DOHH2 (cell line): ENCODE results near the gene GUCA2B.

ENCODE experiments used
- H3F3A ChIP-seq: fragments of 200-600 bp; sonication (generic), shearing (Covaris generic); 2 replicates; pipeline ENCODE4 v1.6.0; 2016; ENCODE audit warnings: antibody characterized with exemption, mild to moderate bottlenecking; ENCODE audit not compliant: control insufficient read depth, insufficient read depth
- H3K27ac ChIP-seq: fragments of 200-600 bp; sonication (generic); 2 replicates; pipeline ENCODE4 v1.5.1; 2014; ENCODE audit warnings: low read depth, mild to moderate bottlenecking, low read length, moderate library complexity
- H3K27me3 ChIP-seq: fragments of 200-600 bp; sonication (generic); 2 replicates; pipeline ENCODE4 v1.6.1; 2014; ENCODE audit warnings: mild to moderate bottlenecking, low read length, mixed read lengths; ENCODE audit not compliant: control insufficient read depth
- H3K36me3 ChIP-seq: fragments of 200-600 bp; sonication (generic); 2 replicates; pipeline ENCODE4 v1.6.1; 2014; ENCODE audit warnings: mild to moderate bottlenecking, low read length, moderate library complexity, mixed read lengths; ENCODE audit not compliant: control insufficient read depth
- H3K4me1 ChIP-seq: fragments of 200-600 bp; sonication (generic); 2 replicates; pipeline ENCODE4 v1.6.1; 2014; ENCODE audit warnings: mild to moderate bottlenecking, low read length, mixed read lengths; ENCODE audit not compliant: control insufficient read depth
- H3K4me2 ChIP-seq: fragments of 200-600 bp; sonication (generic); 2 replicates; pipeline ENCODE4 v1.6.0; 2014; ENCODE audit warnings: mild to moderate bottlenecking, low read length, moderate library complexity
- H3K4me3 ChIP-seq: fragments of 200-600 bp; sonication (generic); 2 replicates; pipeline ENCODE4 v1.5.1; 2014; ENCODE audit warnings: mild to moderate bottlenecking, low read length, mixed read lengths
- H3K79me2 ChIP-seq: fragments of 200-600 bp; sonication (generic); 2 replicates; pipeline ENCODE4 v1.6.1; 2014; ENCODE audit warnings: mild to moderate bottlenecking, low read length, mixed read lengths; ENCODE audit not compliant: control insufficient read depth
- H3K9me2 ChIP-seq: fragments of 200-600 bp; sonication (generic); replicated peaks from 2 replicates; pipeline ENCODE4 v1.6.1; 2014; ENCODE audit warnings: mild to moderate bottlenecking, low read length, mixed read lengths; ENCODE audit not compliant: control insufficient read depth
- H3K9me3 ChIP-seq: fragments of 200-600 bp; sonication (generic); 2 replicates; pipeline ENCODE4 v1.6.1; 2014; ENCODE audit warnings: antibody characterized with exemption, low read length, mixed read lengths; ENCODE audit not compliant: control insufficient read depth, insufficient read depth
- H4K20me1 ChIP-seq: fragments of 200-600 bp; sonication (generic); 2 replicates; pipeline ENCODE4 v1.6.0; 2014; ENCODE audit warnings: low read depth, mild to moderate bottlenecking, antibody characterized with exemption, low read length, moderate library complexity; ENCODE audit not compliant: control insufficient read depth, insufficient read depth
- CTCF ChIP-seq: fragments of 200-600 bp; sonication (generic); IDR thresholded peaks from one replicate; pipeline ENCODE4 v1.5.1; 2014; ENCODE audit warnings: antibody characterized with exemption, mild to moderate bottlenecking, low read depth, low read length; ENCODE audit not compliant: poor library complexity, severe bottlenecking
- EZH2phosphoT487 ChIP-seq: fragments of 200-600 bp; sonication (generic); IDR thresholded peaks from 2 replicates; pipeline ENCODE4 v1.6.1; 2017; ENCODE audit warnings: borderline replicate concordance, mild to moderate bottlenecking, antibody characterized with exemption, low read length, moderate library complexity, mixed read lengths

GUCA2B gene

GRCh38 chr1:42152907-42153600 lies at the start of gene GUCA2B:
TSS of gene GUCA2B (plus strand) at chr1:42153410. CDS start at chr1:42153451, 41 bp downstream.
- no peaks in the 10 kb centered on the region for H3K4me1 ChIP-seq

DNA sequence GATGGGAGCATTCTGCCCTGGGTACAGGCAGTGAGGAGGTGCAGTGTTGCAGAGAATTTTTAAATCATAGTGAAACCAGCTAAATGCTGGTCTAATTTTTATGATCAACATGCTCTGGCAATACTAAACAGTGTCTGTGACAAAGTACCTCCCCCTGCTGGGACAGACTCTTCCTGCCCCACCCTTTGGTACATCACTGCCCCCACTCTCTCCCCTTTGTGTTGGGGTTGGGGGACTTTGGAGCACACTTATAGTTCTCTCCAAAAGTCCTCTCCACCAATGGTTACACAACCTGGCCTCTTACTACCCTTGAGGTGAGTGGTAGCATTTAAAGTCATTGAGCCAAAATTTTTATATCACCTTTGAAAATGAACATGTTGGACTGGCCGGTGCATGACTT lies 48.2 kb upstream of the GUCA2B start:
- TF ChIP-seq CTCF: no peak
- no peak for TF ChIP-seq EZH2phosphoT487

More at GRCh38 chr1:42152907-42153600, at the start of gene GUCA2B:
- TF ChIP-seq EZH2phosphoT487: no peak
- no peak for TF ChIP-seq CTCF
- no peak within 1 kb of the TSS for H3K4me2 ChIP-seq
- peaks cover 4% of the 10 kb centered on the region; the same call in 1 of the 2 replicates for H3K27me3 ChIP-seq
- no peaks in the 10 kb centered on the region for H3K36me3 ChIP-seq
- no peaks in the 10 kb centered on the region for H3K9me3 ChIP-seq
- no peak within 1 kb of the TSS for H3K4me3 ChIP-seq
- no peaks in the 10 kb centered on the region for H3F3A ChIP-seq
- H3K27ac ChIP-seq: no peak within 1 kb of the TSS
- no peaks in the 10 kb centered on the region for H3K79me2 ChIP-seq
- H3K9me2 ChIP-seq: no peaks in the 10 kb centered on the region
- no peaks in the 10 kb centered on the region for H4K20me1 ChIP-seq

GRCh38 chr1:42108309-42108708 lies 44.9 kb upstream of the GUCA2B start:
- Histone ChIP-seq H3K27ac (no peak overlapping the region), H4K20me1 (no peaks in the 10 kb centered on the region), H3K4me1 (no peaks in the 10 kb centered on the region), H3K9me3 (no peaks in the 10 kb centered on the region), H3F3A (no peaks in the 10 kb centered on the region), H3K27me3 (0 out of 2 replicates have a peak, but pooled peaks cover 4% of the 10 kb centered on the region), H3K36me3 (no peaks in the 10 kb centered on the region), H3K9me2 (no peaks in the 10 kb centered on the region), H3K4me2 (no peak overlapping the region), H3K79me2 (no peaks in the 10 kb centered on the region), H3K4me3 (no peak overlapping the region)
- TF ChIP-seq EZH2phosphoT487: no peak
- no peak for TF ChIP-seq CTCF

More for the DNA sequence above, 48.2 kb upstream of the GUCA2B start:
- no peaks in the 10 kb centered on the region for H3K9me2 ChIP-seq
- no peak overlapping the region for H3K4me3 ChIP-seq
- no peaks in the 10 kb centered on the region for H3K36me3 ChIP-seq
- H3K4me1 ChIP-seq: no peaks in the 10 kb centered on the region
- no peaks in the 10 kb centered on the region for H3F3A ChIP-seq
- H3K27ac ChIP-seq: no peak overlapping the region
- H3K9me3 ChIP-seq: no peaks in the 10 kb centered on the region
- H3K4me2 ChIP-seq: no peak overlapping the region
- H3K27me3 ChIP-seq: no peaks in the 10 kb centered on the region
- no peaks in the 10 kb centered on the region for H3K79me2 ChIP-seq
- no peaks in the 10 kb centered on the region for H4K20me1 ChIP-seq
